Brain microvascular endothelial cell (primary cell): Measurements from ENCODE around the gene SLC44A3.

Source experiments
- DNase-seq: peaks from one replicate; pipeline ENCODE4 v3.0.0-alpha.2; 2020
- H3K27ac ChIP-seq: fragments of 250-450 bp; sonication (Bioruptor Pico); 2 replicates; pipeline ENCODE4 v1.5.1; 2020; ENCODE audit warnings: mild to moderate bottlenecking, moderate library complexity
- H3K27me3 ChIP-seq: fragments of 250-450 bp; sonication (Bioruptor Pico); replicated peaks from 2 replicates; pipeline ENCODE4 v1.5.1; 2020; ENCODE audit warnings: mild to moderate bottlenecking
- H3K36me3 ChIP-seq: fragments of 250-450 bp; sonication (Bioruptor Pico); replicated peaks from 2 replicates; pipeline ENCODE4 v1.5.1; 2020; ENCODE audit warnings: mild to moderate bottlenecking
- H3K4me3 ChIP-seq: 2 replicates; pipeline ENCODE4 v1.5.1; 2011; ENCODE audit warnings: low read depth, mild to moderate bottlenecking, control low read depth, low read length, moderate library complexity
- in situ Hi-C: cut with HindIII; loops from 2 replicates; pipeline ENCODE4 v1.10.0; 2017; ENCODE audit warnings: low sequenced_read_pairs, low pct_ligation_motif_present
- TF ChIP-seq, protein P1 (sequence below): IDR thresholded peaks from 2 replicates; pipeline ENCODE4 v1.5.1; 2011; ENCODE audit warnings: low read depth, mild to moderate bottlenecking, moderate library complexity, low read length, control low read depth, inconsistent platforms; ENCODE audit errors: missing control alignments

The SLC44A3 gene

GRCh38 chr1:94840808-94841207, 20.7 kb downstream of the SLC44A3 start:
- no peak overlapping the region for H3K4me3 ChIP-seq
- H3K27me3 ChIP-seq: no peaks in the 10 kb centered on the region
- no peak overlapping the region for H3K27ac ChIP-seq
- in situ Hi-C loops: no loop called here
- TF ChIP-seq, protein P1, sequence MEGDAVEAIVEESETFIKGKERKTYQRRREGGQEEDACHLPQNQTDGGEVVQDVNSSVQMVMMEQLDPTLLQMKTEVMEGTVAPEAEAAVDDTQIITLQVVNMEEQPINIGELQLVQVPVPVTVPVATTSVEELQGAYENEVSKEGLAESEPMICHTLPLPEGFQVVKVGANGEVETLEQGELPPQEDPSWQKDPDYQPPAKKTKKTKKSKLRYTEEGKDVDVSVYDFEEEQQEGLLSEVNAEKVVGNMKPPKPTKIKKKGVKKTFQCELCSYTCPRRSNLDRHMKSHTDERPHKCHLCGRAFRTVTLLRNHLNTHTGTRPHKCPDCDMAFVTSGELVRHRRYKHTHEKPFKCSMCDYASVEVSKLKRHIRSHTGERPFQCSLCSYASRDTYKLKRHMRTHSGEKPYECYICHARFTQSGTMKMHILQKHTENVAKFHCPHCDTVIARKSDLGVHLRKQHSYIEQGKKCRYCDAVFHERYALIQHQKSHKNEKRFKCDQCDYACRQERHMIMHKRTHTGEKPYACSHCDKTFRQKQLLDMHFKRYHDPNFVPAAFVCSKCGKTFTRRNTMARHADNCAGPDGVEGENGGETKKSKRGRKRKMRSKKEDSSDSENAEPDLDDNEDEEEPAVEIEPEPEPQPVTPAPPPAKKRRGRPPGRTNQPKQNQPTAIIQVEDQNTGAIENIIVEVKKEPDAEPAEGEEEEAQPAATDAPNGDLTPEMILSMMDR: no peak
- DNase-seq: no peak
- no peaks in the 10 kb centered on the region for H3K36me3 ChIP-seq

DNA sequence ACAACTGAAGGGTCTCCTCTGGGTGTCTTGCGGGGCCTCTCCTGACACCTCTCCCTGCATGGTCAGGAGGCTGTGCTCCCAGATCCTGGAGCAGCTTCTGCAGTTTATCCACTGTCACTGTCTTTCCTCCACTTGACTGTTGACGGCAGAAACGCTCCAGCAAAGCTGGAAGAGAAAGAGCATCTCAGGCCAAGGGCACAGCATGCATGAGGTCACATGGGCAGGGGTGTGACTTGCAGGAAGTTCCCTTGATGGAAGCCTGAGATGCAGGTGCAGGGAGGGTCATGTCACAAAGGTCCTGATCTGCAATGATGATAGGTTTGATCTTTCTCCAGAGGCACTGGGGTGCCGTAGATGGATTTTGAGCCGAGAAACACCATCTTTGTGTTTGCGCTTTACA, 23.3 kb downstream of the SLC44A3 start:
- DNase-seq: no peak
- in situ Hi-C loops: no loop called here

GRCh38 chr1:94843846-94844245, 23.7 kb downstream of the SLC44A3 start:
- no peak overlapping the region for H3K27ac ChIP-seq
- H3K36me3 ChIP-seq: no peaks in the 10 kb centered on the region
- in situ Hi-C loops: no loop called here
- TF ChIP-seq, protein P1: no peak
- no peaks in the 10 kb centered on the region for H3K27me3 ChIP-seq
- no peak for DNase-seq
- H3K4me3 ChIP-seq: no peak overlapping the region

More for the DNA sequence above, 23.3 kb downstream of the SLC44A3 start:
- Histone ChIP-seq H3K36me3 (no peaks in the 10 kb centered on the region), H3K27ac (no peak overlapping the region), H3K27me3 (no peaks in the 10 kb centered on the region), H3K4me3 (no peak overlapping the region)
- TF ChIP-seq, protein P1: no peak

GRCh38 chr1:94846308-94846707, 26.2 kb downstream of the SLC44A3 start:
- in situ Hi-C loops: no loop called here
- Histone ChIP-seq H3K36me3 (no peaks in the 10 kb centered on the region), H3K27me3 (no peaks in the 10 kb centered on the region), H3K27ac (no peak overlapping the region), H3K4me3 (no peak overlapping the region)
- TF ChIP-seq, protein P1: no peak
- DNase-seq: no peak

DNA sequence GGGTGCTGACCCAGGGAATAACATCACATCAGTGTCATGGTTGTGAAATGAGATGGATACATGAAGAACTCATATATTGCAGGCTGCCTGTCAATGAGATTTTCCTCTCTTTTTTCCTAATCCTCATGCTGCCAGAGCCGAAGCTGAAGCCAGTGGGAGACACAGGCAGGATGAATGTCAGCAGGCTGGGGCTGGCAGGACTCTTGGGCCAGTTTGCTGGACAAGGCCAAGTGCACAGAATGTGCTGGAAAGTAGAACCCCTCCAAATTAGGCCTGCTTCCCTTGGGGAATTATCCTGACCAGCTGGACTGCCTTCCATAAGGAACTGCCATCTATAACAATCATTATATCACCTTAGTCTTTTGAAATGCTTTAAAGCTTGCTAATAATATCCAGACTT, 31.4 kb downstream of the SLC44A3 start:
- no peaks in the 10 kb centered on the region for H3K36me3 ChIP-seq
- H3K27me3 ChIP-seq: no peaks in the 10 kb centered on the region
- in situ Hi-C loops: loop anchor here (25.0 kb wide), 1 partner anchor 186 kb away; no protein-coding TSS in a partner anchor
- no peak for DNase-seq
- TF ChIP-seq, protein P1: no peak
- H3K4me3 ChIP-seq: no peak overlapping the region
- no peak overlapping the region for H3K27ac ChIP-seq

DNA sequence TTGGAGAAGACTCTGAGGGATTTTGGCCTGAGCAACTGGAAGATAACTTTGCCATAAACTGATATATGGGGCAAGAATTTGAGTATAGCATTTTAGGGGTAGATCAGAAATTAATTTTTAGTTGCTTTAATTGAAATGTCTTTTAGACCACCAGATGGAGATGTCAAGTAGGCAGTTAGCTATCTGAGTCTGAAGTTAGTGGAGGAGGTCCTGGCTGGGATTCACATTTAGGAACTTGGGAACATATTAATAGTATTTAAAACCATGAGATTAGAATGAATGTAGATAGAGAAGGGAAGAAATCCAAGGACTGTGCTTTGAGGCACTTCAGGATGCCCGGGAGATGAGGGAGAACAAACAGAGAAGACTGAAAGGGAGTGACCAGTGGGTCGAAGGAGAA, 32.6 kb downstream of the SLC44A3 start:
- TF ChIP-seq, protein P1: no peak
- Histone ChIP-seq H3K27ac (no peak overlapping the region), H3K36me3 (no peaks in the 10 kb centered on the region), H3K27me3 (no peaks in the 10 kb centered on the region), H3K4me3 (no peak overlapping the region)
- in situ Hi-C loops: loop anchor here (25.0 kb wide), 1 partner anchor 185 kb away; no protein-coding TSS in a partner anchor
- DNase-seq: no peak
